Chondrocyte (in vitro differentiated cells): ENCODE results near the gene PIP5K1C. TPM values are rescaled to one million over a fixed set of nuclear protein-coding genes. Genes with fewer than 3 reads are reported as not detected.

ENCODE experiments used
- DNase-seq: peaks from one replicate; pipeline ENCODE4 v3.0.0; 2021; ENCODE audit warnings: mixed read lengths, low spot score
- H3K27ac Mint-ChIP-seq: one replicate; pipeline ENCODE4 v1.8.0; 2021; ENCODE audit warnings: mild to moderate bottlenecking, moderate library complexity, mixed read lengths; ENCODE audit not compliant: unreplicated experiment
- H3K27me3 Mint-ChIP-seq: 2 replicates; pipeline ENCODE4 v1.8.0; 2021; ENCODE audit warnings: low read depth, mixed read lengths
- H3K36me3 Mint-ChIP-seq: 2 replicates; pipeline ENCODE4 v1.8.0; 2021; ENCODE audit warnings: low read depth, mixed read lengths
- H3K4me1 Mint-ChIP-seq: 2 replicates; pipeline ENCODE4 v1.8.0; 2021; ENCODE audit warnings: low read depth, mild to moderate bottlenecking, mixed read lengths
- H3K4me3 Mint-ChIP-seq: one replicate; pipeline ENCODE4 v1.8.0; 2021; ENCODE audit warnings: mild to moderate bottlenecking, moderate library complexity, mixed read lengths; ENCODE audit not compliant: unreplicated experiment
- H3K9me3 Mint-ChIP-seq: 2 replicates; pipeline ENCODE4 v1.8.0; 2021; ENCODE audit warnings: low read depth, mixed read lengths
- total RNA-seq: library from RNA; stranded (reverse); gene quantifications from 3 replicates; pipeline ENCODE4 v1.2.1, GENCODE V29; 2021
- TF ChIP-seq, protein P1 (sequence below): fragments of 200-600 bp; sonication (generic); IDR thresholded peaks from 2 replicates; pipeline ENCODE4 v1.5.0; 2021; ENCODE audit warnings: antibody characterized with exemption, mild to moderate bottlenecking, moderate library complexity

The PIP5K1C gene
- total RNA-seq, 1 donor from 2014 or later: 81.0 TPM

DNA sequence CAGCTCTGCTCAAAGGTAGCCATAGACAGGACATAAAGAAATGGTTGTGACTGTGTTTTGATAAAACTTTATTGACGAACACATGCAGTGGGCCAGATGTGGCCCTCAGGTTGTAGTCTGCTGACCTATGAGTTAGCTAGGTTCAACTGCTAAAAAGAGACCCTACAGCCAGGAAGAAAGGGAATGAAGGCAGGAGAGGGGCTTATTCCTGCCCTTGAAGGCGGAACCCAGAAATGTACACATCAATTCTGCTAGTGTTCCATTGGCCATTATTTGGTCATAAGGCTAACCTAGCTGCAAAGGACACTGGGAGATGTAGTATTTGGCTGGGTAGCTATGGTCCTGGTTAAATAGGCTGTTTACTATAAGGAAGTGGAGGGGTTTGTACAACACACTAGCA is 43.2 kb upstream of the PIP5K1C start:
- no peaks in the 10 kb centered on the region for H3K27me3 Mint-ChIP-seq
- H3K4me1 Mint-ChIP-seq: no peaks in the 10 kb centered on the region
- DNase-seq: no peak
- TF ChIP-seq, protein P1, sequence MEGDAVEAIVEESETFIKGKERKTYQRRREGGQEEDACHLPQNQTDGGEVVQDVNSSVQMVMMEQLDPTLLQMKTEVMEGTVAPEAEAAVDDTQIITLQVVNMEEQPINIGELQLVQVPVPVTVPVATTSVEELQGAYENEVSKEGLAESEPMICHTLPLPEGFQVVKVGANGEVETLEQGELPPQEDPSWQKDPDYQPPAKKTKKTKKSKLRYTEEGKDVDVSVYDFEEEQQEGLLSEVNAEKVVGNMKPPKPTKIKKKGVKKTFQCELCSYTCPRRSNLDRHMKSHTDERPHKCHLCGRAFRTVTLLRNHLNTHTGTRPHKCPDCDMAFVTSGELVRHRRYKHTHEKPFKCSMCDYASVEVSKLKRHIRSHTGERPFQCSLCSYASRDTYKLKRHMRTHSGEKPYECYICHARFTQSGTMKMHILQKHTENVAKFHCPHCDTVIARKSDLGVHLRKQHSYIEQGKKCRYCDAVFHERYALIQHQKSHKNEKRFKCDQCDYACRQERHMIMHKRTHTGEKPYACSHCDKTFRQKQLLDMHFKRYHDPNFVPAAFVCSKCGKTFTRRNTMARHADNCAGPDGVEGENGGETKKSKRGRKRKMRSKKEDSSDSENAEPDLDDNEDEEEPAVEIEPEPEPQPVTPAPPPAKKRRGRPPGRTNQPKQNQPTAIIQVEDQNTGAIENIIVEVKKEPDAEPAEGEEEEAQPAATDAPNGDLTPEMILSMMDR: no peak
- H3K36me3 Mint-ChIP-seq: no peaks in the 10 kb centered on the region
- H3K27ac Mint-ChIP-seq: no peak overlapping the region
- no peak overlapping the region for H3K4me3 Mint-ChIP-seq
- H3K9me3 Mint-ChIP-seq: no peaks in the 10 kb centered on the region

DNA sequence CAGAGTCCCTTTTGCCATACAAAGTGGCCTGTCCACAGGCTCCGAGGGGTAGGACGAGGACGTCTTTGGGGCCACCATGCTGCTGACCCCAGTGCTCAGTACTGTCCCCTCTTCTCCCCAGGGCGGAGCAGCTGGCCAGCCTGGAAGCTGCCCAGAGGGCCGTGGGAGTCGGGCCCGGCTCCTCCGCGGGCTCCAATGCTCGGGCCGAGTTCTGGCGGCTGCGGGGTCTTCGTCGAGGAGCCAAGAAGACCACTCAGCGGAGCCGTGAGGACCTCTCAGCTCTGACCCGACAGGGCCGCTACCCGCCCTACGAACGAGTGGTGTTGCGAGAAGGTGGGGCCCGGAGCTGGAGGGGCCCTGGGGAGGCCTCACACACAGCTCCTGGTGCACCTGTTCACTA is 40.2 kb upstream of the PIP5K1C start:
- peaks cover 10% of the 10 kb centered on the region for H3K27me3 Mint-ChIP-seq
- DNase-seq: no peak
- no peaks in the 10 kb centered on the region for H3K9me3 Mint-ChIP-seq
- no peaks in the 10 kb centered on the region for H3K4me1 Mint-ChIP-seq
- TF ChIP-seq, protein P1: no peak
- no peak overlapping the region for H3K27ac Mint-ChIP-seq
- H3K36me3 Mint-ChIP-seq: no peaks in the 10 kb centered on the region
- no peak overlapping the region for H3K4me3 Mint-ChIP-seq

DNA sequence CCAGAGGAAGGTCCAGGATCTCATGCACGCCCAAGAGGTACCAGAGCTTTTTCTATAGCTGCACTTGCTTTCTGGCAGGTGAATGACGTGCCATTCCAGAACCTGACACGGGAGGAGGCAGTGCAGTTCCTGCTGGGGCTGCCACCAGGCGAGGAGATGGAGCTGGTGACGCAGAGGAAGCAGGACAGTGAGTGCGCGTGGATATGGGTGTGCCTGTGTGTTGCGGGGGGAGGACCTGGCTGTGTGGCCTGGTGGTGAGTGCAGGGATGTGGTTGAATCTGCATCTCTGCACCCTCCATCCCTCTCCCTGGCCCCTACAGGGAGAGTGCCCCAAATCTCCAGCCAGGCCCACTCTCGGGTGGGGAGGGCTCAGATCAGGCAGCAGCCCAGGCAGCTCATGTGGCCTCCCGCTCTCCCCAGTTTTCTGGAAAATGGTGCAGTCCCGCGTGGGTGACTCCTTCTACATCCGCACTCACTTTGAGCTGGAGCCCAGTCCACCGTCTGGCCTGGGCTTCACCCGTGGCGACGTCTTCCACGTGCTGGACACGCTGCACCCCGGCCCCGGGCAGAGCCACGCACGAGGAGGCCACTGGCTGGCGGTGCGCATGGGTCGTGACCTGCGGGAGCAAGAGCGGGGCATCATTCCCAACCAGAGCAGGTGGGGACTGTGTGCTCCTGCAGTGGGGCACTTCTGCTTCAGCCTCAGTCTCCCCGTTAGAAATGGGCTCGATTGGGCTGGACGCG is 38.4 kb upstream of the PIP5K1C start:
- Mint-ChIP-seq H3K4me1 (no peaks in the 10 kb centered on the region), H3K27me3 (peaks cover 10% of the 10 kb centered on the region), H3K27ac (no peak overlapping the region), H3K9me3 (no peaks in the 10 kb centered on the region), H3K36me3 (no peaks in the 10 kb centered on the region), H3K4me3 (no peak overlapping the region)
- no peak for DNase-seq
- TF ChIP-seq, protein P1: no peak

DNA sequence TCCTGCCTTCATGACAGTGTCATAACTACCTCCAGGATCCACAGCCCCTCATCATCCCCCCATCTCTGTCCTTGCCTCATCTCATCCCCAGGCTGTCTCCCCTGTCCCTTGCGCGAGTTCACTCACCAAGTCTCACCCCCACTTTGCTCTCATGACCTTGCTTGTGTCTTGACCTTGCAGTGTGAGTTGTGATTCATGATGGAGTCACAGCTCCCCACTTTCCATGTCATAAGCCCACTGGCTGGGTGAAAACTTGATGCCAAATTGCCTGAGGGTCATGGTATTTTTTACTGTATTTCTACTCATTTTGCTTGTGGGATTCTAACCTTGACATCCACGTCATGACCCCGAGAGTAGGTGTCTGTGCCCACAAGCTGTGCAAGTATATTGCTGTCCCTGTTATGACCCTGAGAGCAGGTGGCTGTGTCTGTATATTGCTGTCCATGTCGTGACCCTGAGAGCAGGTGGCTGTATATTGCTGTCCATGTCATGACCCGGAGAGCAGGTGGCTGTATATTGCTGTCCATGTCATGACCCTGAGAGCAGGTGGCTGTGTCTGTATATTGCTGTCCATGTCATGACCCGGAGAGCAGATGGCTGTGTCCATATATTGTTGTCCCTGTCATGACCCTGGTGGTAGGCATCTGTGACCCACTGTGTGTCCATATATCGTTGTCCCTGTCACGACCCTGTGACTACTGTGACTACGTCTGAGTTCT is 37.4 kb upstream of the PIP5K1C start:
- no peak for DNase-seq
- TF ChIP-seq, protein P1: no peak
- no peak overlapping the region for H3K27ac Mint-ChIP-seq
- no peak overlapping the region for H3K4me3 Mint-ChIP-seq
- no peaks in the 10 kb centered on the region for H3K36me3 Mint-ChIP-seq
- peaks cover 10% of the 10 kb centered on the region for H3K27me3 Mint-ChIP-seq
- H3K9me3 Mint-ChIP-seq: no peaks in the 10 kb centered on the region
- no peaks in the 10 kb centered on the region for H3K4me1 Mint-ChIP-seq

DNA sequence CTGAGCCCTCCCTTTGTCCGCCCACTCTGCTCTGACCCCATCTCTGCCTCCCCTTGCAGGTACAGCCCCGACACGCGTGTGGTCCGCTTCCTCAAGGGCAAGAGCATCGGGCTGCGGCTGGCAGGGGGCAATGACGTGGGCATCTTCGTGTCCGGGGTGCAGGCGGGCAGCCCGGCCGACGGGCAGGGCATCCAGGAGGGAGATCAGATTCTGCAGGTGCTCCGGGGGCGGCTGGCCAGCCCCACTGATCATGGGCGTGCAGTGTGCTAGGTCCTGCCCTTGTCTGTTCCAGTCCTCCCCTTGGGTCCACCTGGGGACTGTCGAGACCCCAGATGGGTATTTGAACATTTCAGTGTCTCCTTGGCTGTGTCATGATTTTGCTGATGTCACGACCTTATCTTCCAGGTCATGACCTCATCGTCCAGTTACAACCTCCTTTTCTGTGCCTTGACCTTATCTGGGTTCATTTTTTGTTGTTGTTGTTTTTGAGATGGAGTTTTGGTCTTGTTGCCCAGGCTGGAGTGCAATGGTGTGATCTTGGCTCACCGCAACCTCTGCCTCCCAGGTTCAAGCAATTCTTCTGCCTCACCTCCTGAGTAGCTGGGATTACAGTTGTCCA is 35.9 kb upstream of the PIP5K1C start:
- TF ChIP-seq, protein P1: no peak
- Mint-ChIP-seq H3K4me1 (no peaks in the 10 kb centered on the region), H3K27ac (no peak overlapping the region), H3K27me3 (peaks cover 10% of the 10 kb centered on the region), H3K4me3 (no peak overlapping the region), H3K9me3 (no peaks in the 10 kb centered on the region), H3K36me3 (no peaks in the 10 kb centered on the region)
- no peak for DNase-seq
